Measurements from ENCODE around the gene INKA2.

- TF ChIP-seq ZNF565 (CRISPR knock-in tag; conservative IDR thresholded peaks at IDR 0.05; ENCODE audit: low read depth), result no peak
- TF ChIP-seq ZFP3 (CRISPR knock-in tag; IDR thresholded peaks at IDR 0.05), result no peak
- TF ChIP-seq RARB (CRISPR knock-in tag; IDR thresholded peaks at IDR 0.05), result no peak
- TF ChIP-seq TCF4 (CRISPR knock-in tag; IDR thresholded peaks at IDR 0.05; ENCODE audit: borderline replicate concordance), result no peak
- TF ChIP-seq ARNTL (CRISPR knock-in tag; IDR thresholded peaks at IDR 0.05; ENCODE audit: borderline replicate concordance, low read depth), result no peak
- TF ChIP-seq CSRNP3 (CRISPR knock-in tag; IDR thresholded peaks at IDR 0.05), result no peak
- no peak for TF ChIP-seq CSDC2 (CRISPR knock-in tag; IDR thresholded peaks at IDR 0.05)
- TF ChIP-seq ZFP30 (CRISPR knock-in tag; IDR thresholded peaks at IDR 0.05), result no peak
- no peak for TF ChIP-seq ZNF70 (CRISPR knock-in tag; IDR thresholded peaks at IDR 0.05)
- no peak for TF ChIP-seq SNAI2 (CRISPR knock-in tag; IDR thresholded peaks at IDR 0.05)
- TF ChIP-seq ESRRG (CRISPR knock-in tag; IDR thresholded peaks at IDR 0.05), result no peak
- no peak for TF ChIP-seq PATZ1 (CRISPR knock-in tag; IDR thresholded peaks at IDR 0.05; ENCODE audit: borderline replicate concordance)
Measured at GRCh38 chr1:111704776-111705175, 34.4 kb downstream of the INKA2 start.
